ENCODE data around the gene RASSF5. TPM values are rescaled to one million over a fixed set of nuclear protein-coding genes. Genes with fewer than 3 reads are reported as not detected.
A peak's percentile ranks its signal among the peaks of the same experiment; 100 is the strongest.

RASSF5 gene
- total and polyA plus RNA-seq, 9 of the 15 experiments (the other 6 are each of a cell fraction or from before 2014, with no cell fraction given): 6.1 to 41.0 (median 25.2) TPM

DNA sequence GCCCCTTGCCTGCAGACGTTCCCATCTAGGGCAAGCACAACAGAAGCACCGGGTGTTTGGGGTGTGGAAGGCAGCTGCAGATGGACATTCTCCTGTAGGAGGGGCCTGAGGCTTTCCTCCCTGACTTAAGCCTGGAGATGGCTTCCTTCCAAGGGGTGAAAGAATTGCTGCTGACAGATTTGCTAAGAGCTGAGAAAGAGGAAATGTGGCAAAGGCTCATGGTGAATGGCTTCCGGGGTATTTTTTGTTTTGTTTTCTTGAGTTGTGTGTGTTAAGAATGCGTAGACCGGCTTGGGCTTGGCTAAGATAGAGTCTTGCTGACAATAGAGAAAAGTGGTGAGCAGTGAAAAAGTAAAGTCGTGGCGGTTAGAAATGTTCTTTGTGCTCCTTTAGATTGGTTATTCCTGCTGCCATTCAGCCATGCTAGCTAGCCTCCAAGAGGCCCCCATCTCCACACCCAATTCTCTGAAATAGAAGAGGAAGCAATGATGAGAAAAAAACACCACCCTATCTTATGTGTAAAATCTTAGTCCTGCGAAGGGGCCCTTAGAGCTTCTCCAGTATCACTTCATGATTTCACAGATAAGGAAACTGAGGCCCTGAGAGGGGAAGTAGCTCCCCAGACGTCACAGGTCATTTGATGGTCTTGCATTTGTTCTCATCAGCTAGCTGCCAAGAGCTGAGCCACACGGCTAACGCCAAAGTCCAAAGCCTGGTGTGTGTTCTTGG, 68.0 kb downstream of the RASSF5 start (continued):
- TF ChIP-seq, protein P1, sequence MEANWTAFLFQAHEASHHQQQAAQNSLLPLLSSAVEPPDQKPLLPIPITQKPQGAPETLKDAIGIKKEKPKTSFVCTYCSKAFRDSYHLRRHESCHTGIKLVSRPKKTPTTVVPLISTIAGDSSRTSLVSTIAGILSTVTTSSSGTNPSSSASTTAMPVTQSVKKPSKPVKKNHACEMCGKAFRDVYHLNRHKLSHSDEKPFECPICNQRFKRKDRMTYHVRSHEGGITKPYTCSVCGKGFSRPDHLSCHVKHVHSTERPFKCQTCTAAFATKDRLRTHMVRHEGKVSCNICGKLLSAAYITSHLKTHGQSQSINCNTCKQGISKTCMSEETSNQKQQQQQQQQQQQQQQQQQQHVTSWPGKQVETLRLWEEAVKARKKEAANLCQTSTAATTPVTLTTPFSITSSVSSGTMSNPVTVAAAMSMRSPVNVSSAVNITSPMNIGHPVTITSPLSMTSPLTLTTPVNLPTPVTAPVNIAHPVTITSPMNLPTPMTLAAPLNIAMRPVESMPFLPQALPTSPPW (CRISPR knock-in tag; IDR thresholded peaks at IDR 0.05): peak; percentile 60
- TF ChIP-seq HDAC1 (IDR thresholded peaks at IDR 0.05) (peak in 1 of 2 experiments; percentile 63; a peak in 2 of 4 replicates), NR2C2 (CRISPR knock-in tag; IDR thresholded peaks at IDR 0.05) (no peak; the same call in 1 of the 2 replicates), NR2C2 (tag; IDR thresholded peaks at IDR 0.05) (peak; percentile 97), SRF (CRISPR knock-in tag; IDR thresholded peaks at IDR 0.05) (peak in 1 of 2 experiments; percentile 64; a peak in 1 of 4 replicates), ZNF12 (CRISPR knock-in tag; IDR thresholded peaks at IDR 0.05) (peak; percentile 63; the same call in 1 of the 2 replicates), SMAD3 (CRISPR knock-in tag; conservative IDR thresholded peaks at IDR 0.05) (0 out of 2 replicates have a peak, but pooled peaks have one; percentile 36), NRF1 (conservative IDR thresholded peaks at IDR 0.05 in 1 of 2, IDR thresholded peaks at IDR 0.05 in 1 of 2) (peak; percentile 30 to 47; a peak in 3 of 4 replicates), NFE2L1 (tag; IDR thresholded peaks at IDR 0.05; ENCODE audit: borderline replicate concordance, low read depth) (no peak), ZNF584 (CRISPR knock-in tag; IDR thresholded peaks at IDR 0.05; ENCODE audit: low read depth) (peak; percentile 93; the same call in 1 of the 2 replicates), ZNF830 (CRISPR knock-in tag; IDR thresholded peaks at IDR 0.05) (no peak), MAFG (tag; conservative IDR thresholded peaks at IDR 0.05) (0 out of 2 replicates have a peak, but pooled peaks have one; percentile 16), ZEB2 (IDR thresholded peaks at IDR 0.05) (peak; percentile 47; the same call in 1 of the 2 replicates)
- TF ChIP-seq, protein P2, sequence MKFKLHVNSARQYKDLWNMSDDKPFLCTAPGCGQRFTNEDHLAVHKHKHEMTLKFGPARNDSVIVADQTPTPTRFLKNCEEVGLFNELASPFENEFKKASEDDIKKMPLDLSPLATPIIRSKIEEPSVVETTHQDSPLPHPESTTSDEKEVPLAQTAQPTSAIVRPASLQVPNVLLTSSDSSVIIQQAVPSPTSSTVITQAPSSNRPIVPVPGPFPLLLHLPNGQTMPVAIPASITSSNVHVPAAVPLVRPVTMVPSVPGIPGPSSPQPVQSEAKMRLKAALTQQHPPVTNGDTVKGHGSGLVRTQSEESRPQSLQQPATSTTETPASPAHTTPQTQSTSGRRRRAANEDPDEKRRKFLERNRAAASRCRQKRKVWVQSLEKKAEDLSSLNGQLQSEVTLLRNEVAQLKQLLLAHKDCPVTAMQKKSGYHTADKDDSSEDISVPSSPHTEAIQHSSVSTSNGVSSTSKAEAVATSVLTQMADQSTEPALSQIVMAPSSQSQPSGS (CRISPR knock-in tag; IDR thresholded peaks at IDR 0.05): no peak
- TF ChIP-seq, protein P3, sequence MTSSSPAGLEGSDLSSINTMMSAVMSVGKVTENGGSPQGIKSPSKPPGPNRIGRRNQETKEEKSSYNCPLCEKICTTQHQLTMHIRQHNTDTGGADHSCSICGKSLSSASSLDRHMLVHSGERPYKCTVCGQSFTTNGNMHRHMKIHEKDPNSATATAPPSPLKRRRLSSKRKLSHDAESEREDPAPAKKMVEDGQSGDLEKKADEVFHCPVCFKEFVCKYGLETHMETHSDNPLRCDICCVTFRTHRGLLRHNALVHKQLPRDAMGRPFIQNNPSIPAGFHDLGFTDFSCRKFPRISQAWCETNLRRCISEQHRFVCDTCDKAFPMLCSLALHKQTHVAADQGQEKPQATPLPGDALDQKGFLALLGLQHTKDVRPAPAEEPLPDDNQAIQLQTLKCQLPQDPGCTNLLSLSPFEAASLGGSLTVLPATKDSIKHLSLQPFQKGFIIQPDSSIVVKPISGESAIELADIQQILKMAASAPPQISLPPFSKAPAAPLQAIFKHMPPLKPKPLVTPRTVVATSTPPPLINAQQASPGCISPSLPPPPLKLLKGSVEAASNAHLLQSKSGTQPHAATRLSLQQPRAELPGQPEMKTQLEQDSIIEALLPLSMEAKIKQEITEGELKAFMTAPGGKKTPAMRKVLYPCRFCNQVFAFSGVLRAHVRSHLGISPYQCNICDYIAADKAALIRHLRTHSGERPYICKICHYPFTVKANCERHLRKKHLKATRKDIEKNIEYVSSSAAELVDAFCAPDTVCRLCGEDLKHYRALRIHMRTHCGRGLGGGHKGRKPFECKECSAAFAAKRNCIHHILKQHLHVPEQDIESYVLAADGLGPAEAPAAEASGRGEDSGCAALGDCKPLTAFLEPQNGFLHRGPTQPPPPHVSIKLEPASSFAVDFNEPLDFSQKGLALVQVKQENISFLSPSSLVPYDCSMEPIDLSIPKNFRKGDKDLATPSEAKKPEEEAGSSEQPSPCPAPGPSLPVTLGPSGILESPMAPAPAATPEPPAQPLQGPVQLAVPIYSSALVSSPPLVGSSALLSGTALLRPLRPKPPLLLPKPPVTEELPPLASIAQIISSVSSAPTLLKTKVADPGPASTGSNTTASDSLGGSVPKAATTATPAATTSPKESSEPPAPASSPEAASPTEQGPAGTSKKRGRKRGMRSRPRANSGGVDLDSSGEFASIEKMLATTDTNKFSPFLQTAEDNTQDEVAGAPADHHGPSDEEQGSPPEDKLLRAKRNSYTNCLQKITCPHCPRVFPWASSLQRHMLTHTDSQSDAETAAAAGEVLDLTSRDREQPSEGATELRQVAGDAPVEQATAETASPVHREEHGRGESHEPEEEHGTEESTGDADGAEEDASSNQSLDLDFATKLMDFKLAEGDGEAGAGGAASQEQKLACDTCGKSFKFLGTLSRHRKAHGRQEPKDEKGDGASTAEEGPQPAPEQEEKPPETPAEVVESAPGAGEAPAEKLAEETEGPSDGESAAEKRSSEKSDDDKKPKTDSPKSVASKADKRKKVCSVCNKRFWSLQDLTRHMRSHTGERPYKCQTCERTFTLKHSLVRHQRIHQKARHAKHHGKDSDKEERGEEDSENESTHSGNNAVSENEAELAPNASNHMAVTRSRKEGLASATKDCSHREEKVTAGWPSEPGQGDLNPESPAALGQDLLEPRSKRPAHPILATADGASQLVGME (CRISPR knock-in tag; IDR thresholded peaks at IDR 0.05): peak; percentile 84
- TF ChIP-seq, protein P4, sequence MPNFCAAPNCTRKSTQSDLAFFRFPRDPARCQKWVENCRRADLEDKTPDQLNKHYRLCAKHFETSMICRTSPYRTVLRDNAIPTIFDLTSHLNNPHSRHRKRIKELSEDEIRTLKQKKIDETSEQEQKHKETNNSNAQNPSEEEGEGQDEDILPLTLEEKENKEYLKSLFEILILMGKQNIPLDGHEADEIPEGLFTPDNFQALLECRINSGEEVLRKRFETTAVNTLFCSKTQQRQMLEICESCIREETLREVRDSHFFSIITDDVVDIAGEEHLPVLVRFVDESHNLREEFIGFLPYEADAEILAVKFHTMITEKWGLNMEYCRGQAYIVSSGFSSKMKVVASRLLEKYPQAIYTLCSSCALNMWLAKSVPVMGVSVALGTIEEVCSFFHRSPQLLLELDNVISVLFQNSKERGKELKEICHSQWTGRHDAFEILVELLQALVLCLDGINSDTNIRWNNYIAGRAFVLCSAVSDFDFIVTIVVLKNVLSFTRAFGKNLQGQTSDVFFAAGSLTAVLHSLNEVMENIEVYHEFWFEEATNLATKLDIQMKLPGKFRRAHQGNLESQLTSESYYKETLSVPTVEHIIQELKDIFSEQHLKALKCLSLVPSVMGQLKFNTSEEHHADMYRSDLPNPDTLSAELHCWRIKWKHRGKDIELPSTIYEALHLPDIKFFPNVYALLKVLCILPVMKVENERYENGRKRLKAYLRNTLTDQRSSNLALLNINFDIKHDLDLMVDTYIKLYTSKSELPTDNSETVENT (CRISPR knock-in tag; IDR thresholded peaks at IDR 0.05): no peak

All from K562 (cell line).